CD4-positive, alpha-beta T cell treated with Interleukin-12 subunit alpha and Interleukin-12 subunit beta, for 1 hour (primary cell): ENCODE measurements around the gene GADD45B.
"Not testable (repeated sequence)": the region's sequence is repeated elsewhere in the genome, so short reads cannot be mapped to it uniquely, and the experiment has no call there.

Source experiments
- DNase-seq: peaks from one replicate; pipeline ENCODE4 v3.0.0-alpha.2; 2020

GADD45B gene

DNA sequence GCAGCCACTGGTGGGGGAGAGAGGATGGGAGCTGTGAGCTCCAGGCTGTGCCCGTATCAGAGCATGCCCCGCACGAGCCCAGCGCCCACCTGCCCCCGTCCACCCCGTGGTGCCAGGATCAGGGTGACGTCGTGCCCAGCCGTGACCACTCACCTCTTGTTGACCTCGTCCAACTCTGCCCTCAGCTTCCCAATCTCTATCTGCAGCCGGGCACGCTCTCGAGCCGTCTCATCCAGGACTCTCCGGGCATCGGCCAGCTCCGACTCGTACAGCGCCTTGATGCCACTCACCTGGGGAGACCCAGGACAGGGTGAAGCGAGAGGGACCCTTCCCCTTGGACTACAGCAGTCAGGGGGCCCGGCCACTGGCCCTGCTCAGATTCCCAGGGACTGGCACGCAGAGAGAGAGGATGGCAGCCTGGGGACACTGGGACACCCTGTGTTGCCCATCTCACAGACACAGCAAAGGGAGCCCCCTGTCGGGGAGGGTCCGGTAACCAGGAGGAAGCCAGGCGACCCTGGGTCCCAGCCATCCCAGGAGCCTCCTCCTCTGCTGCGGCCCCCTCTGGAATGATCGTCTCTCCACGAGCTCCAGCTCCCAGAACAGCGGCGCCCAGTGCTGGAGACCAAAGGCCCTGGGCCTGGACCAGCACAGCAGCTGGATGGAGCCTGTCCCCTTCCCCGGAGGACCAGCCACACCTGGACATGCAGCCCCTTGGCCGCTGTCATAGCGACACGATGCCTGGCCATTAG, 31.5 kb upstream of the GADD45B start:
- no peak for DNase-seq

- DNase-seq = no peak
These were observed 29.5 kb upstream of the GADD45B start for GRCh38 chr19:2446381-2446780.

- no peak for DNase-seq
These were observed 26.9 kb upstream of the GADD45B start for GRCh38 chr19:2449019-2449418.

- no peak for DNase-seq
These were observed 24.8 kb upstream of the GADD45B start for GRCh38 chr19:2451138-2451537.

GRCh38 chr19:2451741-2452140, 24.2 kb upstream of the GADD45B start:
- DNase-seq = no peak

- no peak for DNase-seq
These were observed 22.4 kb upstream of the GADD45B start for GRCh38 chr19:2453431-2454025.

- DNase-seq = no peak
These were observed 21.5 kb upstream of the GADD45B start for GRCh38 chr19:2454199-2454961.

DNA sequence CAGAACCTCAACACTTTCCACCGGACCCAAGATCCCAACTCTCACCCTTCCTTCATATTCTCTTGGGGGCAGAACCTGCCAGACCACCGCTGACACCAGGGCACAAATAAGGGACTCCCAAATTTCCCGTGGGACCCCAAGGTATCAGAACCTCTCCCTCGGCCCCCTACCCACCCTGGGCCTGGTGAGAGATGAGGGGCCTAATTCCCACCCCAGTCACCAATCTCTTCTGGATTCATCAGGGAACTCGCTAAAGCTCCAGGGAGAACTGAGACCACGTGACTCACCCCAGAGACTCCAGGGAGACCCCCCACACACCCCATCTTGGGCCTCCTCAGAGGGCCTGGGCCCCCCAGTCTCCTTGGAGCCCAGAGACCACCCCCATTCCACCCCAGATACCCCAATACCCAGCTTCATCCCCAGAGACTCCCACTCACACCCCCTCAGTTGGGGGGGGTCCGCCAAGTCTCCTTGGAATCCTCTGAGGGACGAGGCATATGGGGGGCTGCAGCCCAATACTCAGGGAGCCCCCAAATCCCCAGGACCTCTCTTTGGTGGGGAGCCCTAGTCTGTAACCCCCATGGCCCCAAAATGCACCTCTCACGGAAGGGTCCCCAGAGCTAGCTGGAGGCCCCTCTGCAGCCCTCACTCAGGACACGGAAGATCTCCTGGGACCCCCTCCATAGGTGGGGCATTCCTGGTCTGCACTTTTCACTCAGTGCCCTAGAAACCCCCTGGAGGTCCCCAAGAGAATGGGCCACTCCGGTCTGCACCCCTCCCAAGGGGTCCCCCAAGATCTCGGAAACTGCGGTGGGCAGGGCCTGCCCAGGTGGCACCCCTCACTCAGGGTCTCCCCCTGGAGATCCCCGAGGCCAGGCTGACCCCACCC, 20.7 kb upstream of the GADD45B start:
- no peak for DNase-seq

DNA sequence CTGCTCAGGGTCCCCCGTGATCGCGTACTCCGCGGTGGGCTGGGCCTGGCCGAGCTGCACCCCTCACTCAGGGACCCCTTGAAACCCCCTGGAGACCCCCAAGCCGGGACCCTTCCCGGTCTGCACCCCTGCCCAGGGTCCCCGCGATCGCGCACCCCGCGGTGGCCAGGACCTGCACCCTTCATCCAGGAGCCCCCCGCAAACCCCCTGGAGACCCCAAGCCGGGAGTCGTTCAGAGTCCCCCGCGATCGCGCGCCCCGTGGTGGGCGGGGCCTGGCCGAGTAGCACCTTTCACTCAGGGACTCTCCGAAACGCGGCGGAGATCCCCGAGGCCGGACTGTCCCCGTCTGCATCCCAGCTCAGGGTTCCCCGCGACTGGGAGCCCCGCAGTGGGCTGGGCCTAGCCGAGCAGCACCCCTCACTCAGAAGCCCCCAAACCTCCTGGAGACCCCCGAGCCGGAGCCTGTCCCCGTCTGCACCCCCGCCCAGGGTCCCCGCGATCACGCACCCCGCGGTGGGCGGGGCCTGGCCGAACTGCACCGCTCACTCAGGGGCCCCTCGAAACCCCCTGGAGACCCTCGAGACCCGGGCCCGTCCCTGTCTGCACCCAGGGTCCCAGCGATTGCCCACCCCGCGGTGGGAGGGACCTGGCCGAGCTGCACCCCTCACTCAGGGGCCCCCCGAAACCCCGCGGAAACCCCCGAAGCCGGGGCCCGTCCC, 19.9 kb upstream of the GADD45B start:
- DNase-seq = peak; percentile 64

DNA sequence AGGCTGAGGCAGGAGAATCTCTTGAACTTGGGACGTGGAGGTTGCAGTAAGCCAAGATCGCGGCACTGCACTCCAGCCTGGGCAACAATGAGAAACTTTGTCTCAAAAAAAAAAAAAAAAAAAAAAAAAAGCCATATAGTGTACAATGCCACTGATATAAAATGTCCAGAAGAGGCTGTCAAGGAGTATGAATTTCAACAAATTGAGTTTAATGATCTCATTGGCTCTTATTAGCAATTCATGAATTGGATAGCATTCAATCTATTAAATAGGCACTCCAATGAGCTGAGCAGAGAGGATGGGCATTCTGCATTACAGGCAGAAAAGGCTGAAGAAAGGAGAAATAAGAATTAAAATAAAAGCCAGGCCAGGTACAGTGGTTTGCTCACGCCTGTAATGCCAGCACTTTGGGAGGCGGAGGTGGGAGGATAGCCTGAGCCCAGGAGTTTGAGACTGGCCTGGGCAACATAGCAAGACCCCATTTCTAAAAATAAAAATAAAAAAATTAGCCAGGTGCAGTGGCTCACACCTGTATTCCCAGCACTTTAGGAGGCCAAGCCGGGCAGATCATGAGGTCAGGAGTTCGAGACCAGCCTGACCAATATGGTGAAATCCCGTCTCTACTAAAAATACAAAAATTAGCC, 18.4 kb upstream of the GADD45B start:
- DNase-seq = no peak

DNA sequence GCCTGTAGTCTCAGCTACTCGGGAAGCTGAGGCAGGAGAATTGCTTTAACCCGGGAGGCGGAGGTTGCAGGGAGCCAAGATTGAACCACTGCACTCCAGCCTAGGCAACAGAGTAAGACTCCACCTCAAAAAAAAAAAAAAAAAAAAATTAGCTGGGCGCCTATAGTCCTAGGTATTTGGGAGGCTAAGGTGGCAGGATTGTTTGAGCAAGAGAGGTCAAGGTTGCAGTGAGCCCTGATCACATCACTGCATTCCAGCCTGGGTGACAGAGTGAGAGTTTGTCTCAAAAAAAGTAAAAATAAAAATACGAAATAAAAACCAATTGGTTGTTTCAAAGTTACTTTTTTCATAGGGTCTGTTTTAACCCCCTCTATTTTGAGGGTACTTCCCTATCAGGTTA, 17.9 kb upstream of the GADD45B start:
- DNase-seq = no peak

- not testable (repeated sequence) for DNase-seq
These were observed 17.2 kb upstream of the GADD45B start for GRCh38 chr19:2458776-2459175.

DNA sequence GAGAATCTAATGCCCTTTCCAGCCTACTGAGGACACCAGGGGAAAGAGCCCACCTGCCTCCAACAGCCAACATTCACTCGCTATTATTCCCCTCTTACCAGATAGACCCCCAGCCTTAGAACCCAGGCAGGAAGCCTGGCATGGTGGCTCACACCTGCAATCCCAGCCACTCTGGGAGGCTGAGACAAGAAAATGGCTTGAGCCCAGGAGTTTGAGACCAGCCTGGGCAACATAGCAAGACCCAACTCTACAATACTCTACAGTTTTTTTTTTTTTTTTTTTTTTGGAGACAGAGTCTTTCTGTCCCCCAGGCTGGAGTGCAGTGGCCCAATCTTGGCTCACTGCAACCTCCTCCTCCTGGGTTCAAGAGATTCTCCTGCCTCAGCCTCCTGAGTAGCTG, 15.7 kb upstream of the GADD45B start:
- no peak for DNase-seq

DNA sequence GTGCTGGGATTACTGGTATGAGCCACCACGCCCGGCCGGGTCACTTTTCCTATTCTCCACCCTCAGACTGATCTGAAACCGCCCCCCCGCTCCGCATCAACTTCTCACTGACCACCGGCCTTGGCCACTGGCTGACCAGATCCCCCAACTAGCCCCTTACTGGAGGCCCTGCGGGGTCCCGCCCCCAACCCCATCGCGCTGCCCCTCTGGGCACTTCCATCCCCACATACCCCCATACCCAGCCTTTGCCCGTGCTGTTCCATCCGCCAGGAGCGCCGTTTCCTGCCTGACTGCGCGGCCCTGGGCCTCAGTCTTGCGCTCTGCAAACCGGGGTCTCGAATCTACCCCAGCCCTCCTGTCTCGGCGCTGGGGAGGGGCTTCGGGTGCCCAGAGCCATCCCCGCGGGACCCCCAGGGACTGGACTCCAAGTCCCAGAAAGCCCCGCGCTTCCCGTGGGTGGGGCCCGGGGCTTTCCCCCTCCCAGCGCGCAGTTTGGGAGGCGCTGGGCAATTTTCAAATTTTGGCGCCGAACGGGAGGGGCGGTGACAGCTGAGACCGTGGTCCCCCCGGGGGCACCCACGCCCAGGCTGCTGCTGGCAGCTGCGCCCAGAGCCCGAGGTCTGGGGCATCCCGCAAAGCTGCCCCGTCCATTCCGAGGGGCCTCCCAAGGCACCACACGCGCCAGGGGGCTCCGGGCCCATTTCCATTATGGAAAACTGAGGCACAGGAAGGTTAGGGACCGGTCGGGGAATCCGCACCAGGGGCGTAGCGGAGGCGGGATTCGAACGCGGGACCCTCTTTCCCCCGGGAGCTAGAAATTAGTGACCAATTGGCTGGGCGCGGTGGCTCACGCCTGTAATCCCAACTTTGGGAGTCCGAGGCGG, 13.9 kb upstream of the GADD45B start:
- peak; percentile 64 for DNase-seq

- no peak for DNase-seq
These were observed 13.1 kb upstream of the GADD45B start for GRCh38 chr19:2462635-2463421.

GRCh38 chr19:2463694-2464093, 12.2 kb upstream of the GADD45B start:
- DNase-seq = not testable (repeated sequence)

GRCh38 chr19:2464389-2464788, 11.5 kb upstream of the GADD45B start:
- DNase-seq = no peak

- DNase-seq = no peak
These were observed 7.3 kb upstream of the GADD45B start for GRCh38 chr19:2468596-2468995.

DNA sequence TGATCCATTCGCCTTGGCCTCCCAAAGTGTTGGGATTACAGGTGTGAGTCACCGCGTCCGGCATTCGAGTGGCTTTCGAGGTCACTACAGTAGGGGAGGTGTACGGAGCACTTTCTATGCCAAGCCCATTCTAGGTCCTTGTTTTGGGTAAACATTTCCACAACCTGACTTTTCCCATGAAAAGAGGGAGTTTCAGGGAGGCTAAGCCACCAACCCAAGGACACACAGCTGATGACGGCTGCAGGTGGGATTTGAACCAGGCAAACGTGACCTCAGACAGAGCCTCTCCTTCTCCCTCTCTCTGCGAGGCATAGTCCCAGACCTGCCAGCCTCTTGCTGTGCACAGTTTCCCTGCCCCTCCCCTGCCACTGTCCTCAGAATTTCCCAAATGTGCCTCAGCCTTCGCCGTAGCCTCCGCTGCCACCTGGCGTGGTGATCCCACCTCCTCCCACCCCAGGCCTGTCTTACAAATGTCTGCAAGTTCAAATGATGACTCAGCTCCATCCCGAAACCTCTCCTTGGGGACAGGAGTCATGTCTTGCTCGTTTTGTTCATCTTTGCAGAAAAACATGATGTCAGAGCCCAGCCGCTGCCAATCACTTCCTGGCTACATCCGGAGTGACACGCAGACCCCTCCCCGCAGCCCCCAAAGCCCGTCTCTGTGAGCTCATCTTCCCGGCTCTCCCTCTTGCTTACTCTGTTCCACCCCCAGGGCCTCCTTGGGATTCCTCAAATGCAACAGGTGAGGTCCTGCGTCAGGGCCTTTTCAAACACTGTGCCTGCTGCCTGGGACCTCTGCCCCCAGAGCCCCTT, 6.6 kb upstream of the GADD45B start:
- no peak for DNase-seq
